ENCODE data around the gene ARL4A.

ARL4A gene

GRCh38 chr7:12701433-12701832 is 14.0 kb downstream of the ARL4A start:
- DNase-seq (no peak), ATAC-seq (no peak)

GRCh38 chr7:12703881-12704280 is 16.4 kb downstream of the ARL4A start:
- no peak for DNase-seq
- ATAC-seq: no peak

- ATAC-seq (no peak), DNase-seq (no peak)
These were observed 18.4 kb downstream of the ARL4A start for GRCh38 chr7:12705878-12706277.

GRCh38 chr7:12706900-12707536 is 19.6 kb downstream of the ARL4A start:
- DNase-seq: no peak

GRCh38 chr7:12708314-12708713 is 20.9 kb downstream of the ARL4A start:
- no peak for ATAC-seq
- no peak for DNase-seq

More at GRCh38 chr7:12706900-12707536, 19.6 kb downstream of the ARL4A start:
- ATAC-seq: no peak

- DNase-seq (no peak), ATAC-seq (no peak)
These were observed 22.5 kb downstream of the ARL4A start for GRCh38 chr7:12709726-12710502.

GRCh38 chr7:12711124-12711523 is 23.7 kb downstream of the ARL4A start:
- no peak for DNase-seq
- no peak for ATAC-seq

GRCh38 chr7:12712236-12712635 is 24.8 kb downstream of the ARL4A start:
- DNase-seq: no peak
- ATAC-seq: no peak

GRCh38 chr7:12713625-12714378 is 26.4 kb downstream of the ARL4A start:
- ATAC-seq (no peak), DNase-seq (no peak)

GRCh38 chr7:12714379-12714737 is 26.9 kb downstream of the ARL4A start:
- DNase-seq (no peak), ATAC-seq (no peak)

GRCh38 chr7:12715372-12716133 is 28.1 kb downstream of the ARL4A start:
- ATAC-seq (peak; percentile 87), DNase-seq (peak; percentile 57)

- DNase-seq (no peak), ATAC-seq (no peak)
These were observed 28.8 kb downstream of the ARL4A start for GRCh38 chr7:12716134-12716681.

GRCh38 chr7:12716722-12717121 is 29.3 kb downstream of the ARL4A start:
- DNase-seq (no peak), ATAC-seq (no peak)

- DNase-seq (no peak), ATAC-seq (peak; percentile 73)
These were observed 31.9 kb downstream of the ARL4A start for GRCh38 chr7:12719141-12719919.

- ATAC-seq (no peak), DNase-seq (no peak)
These were observed 32.8 kb downstream of the ARL4A start for GRCh38 chr7:12719981-12720865.

- ATAC-seq (no peak), DNase-seq (no peak)
These were observed 33.9 kb downstream of the ARL4A start for GRCh38 chr7:12721286-12721830.

GRCh38 chr7:12722136-12722535 is 34.7 kb downstream of the ARL4A start:
- ATAC-seq (no peak), DNase-seq (no peak)

GRCh38 chr7:12722636-12723605 is 35.5 kb downstream of the ARL4A start:
- ATAC-seq (no peak), DNase-seq (no peak)
